Activated CD4-positive, alpha-beta T cell treated with anti-CD3 and anti-CD28 coated beads, Interleukin-2, amount 10 ng/mL, durations not matched to agents 24 days and 14 days (primary cell): ENCODE results near the gene PLA2G4D. TPM values are rescaled to one million over a fixed set of nuclear protein-coding genes. Genes with fewer than 3 reads are reported as not detected.

Source experiments
- DNase-seq: peaks from one replicate; pipeline ENCODE4 v3.0.0; 2022
- H3K27ac Mint-ChIP-seq: one replicate; pipeline ENCODE4 v1.8.0; 2022; ENCODE audit warnings: mild to moderate bottlenecking, mixed read lengths
- H3K27me3 Mint-ChIP-seq: one replicate; pipeline ENCODE4 v1.8.0; 2022; ENCODE audit warnings: mixed read lengths
- H3K36me3 Mint-ChIP-seq: one replicate; pipeline ENCODE4 v1.8.0; 2022; ENCODE audit warnings: low read depth, mild to moderate bottlenecking, mixed read lengths
- H3K4me1 Mint-ChIP-seq: one replicate; pipeline ENCODE4 v1.8.0; 2021; ENCODE audit warnings: mixed read lengths
- H3K4me3 Mint-ChIP-seq: one replicate; pipeline ENCODE4 v1.8.0; 2022; ENCODE audit warnings: mild to moderate bottlenecking, moderate library complexity, mixed read lengths
- H3K9me3 Mint-ChIP-seq: one replicate; pipeline ENCODE4 v1.8.0; 2021; ENCODE audit warnings: mixed read lengths
- intact Hi-C: fragments of 100-400 bp; cut with micrococcal nuclease; formaldehyde crosslinking; loops from one replicate; pipeline ENCODE4 v1.15.1; 2023
- total RNA-seq: library from RNA; stranded (reverse); gene quantifications from 2 replicates; pipeline ENCODE4 v1.2.3, GENCODE V29; 2022

PLA2G4D gene
- total RNA-seq = not detected in 2 replicates

- intact Hi-C loops = no loop called here
- Mint-ChIP-seq H3K9me3 (no peaks in the 10 kb centered on the region), H3K4me1 (no peaks in the 10 kb centered on the region), H3K27me3 (peaks cover 10% of the 10 kb centered on the region), H3K27ac (no peak within 1 kb of the TSS), H3K36me3 (peaks cover 1% of the 10 kb centered on the region), H3K4me3 (no peak within 1 kb of the TSS)
- DNase-seq = no peak
Measured at GRCh38 chr15:42094512-42094963, at the start of gene PLA2G4D. Gene PLA2G4D, minus strand, starts transcription at chr15:42094562. Its CDS starts 103 bp downstream, at chr15:42094459.

- Mint-ChIP-seq H3K36me3 (no peaks in the 10 kb centered on the region), H3K4me3 (no peak overlapping the region), H3K27ac (no peak overlapping the region), H3K4me1 (no peaks in the 10 kb centered on the region), H3K27me3 (peaks cover 2% of the 10 kb centered on the region), H3K9me3 (no peaks in the 10 kb centered on the region)
- intact Hi-C loops = no loop called here
- DNase-seq = no peak
Measured at GRCh38 chr15:42143356-42143755, 49.0 kb upstream of the PLA2G4D start.

GRCh38 chr15:42141795-42142667 lies 47.7 kb upstream of the PLA2G4D start:
- DNase-seq = no peak
- intact Hi-C loops = no loop called here
- no peaks in the 10 kb centered on the region for H3K9me3 Mint-ChIP-seq
- H3K4me1 Mint-ChIP-seq = peaks cover 2% of the 10 kb centered on the region
- no peak overlapping the region for H3K4me3 Mint-ChIP-seq
- H3K27ac Mint-ChIP-seq = no peak overlapping the region
- H3K36me3 Mint-ChIP-seq = no peaks in the 10 kb centered on the region
- H3K27me3 Mint-ChIP-seq = peaks cover 2% of the 10 kb centered on the region

GRCh38 chr15:42141246-42141645 lies 46.9 kb upstream of the PLA2G4D start:
- DNase-seq = no peak
- peaks cover 2% of the 10 kb centered on the region for H3K27me3 Mint-ChIP-seq
- no peaks in the 10 kb centered on the region for H3K36me3 Mint-ChIP-seq
- H3K9me3 Mint-ChIP-seq = no peaks in the 10 kb centered on the region
- no peak overlapping the region for H3K27ac Mint-ChIP-seq
- H3K4me1 Mint-ChIP-seq = peaks cover 2% of the 10 kb centered on the region
- intact Hi-C loops = no loop called here
- no peak overlapping the region for H3K4me3 Mint-ChIP-seq

- Mint-ChIP-seq H3K36me3 (no peaks in the 10 kb centered on the region), H3K27ac (no peak overlapping the region), H3K27me3 (peaks cover 2% of the 10 kb centered on the region), H3K9me3 (no peaks in the 10 kb centered on the region), H3K4me1 (peaks cover 2% of the 10 kb centered on the region), H3K4me3 (no peak overlapping the region)
- intact Hi-C loops = no loop called here
- no peak for DNase-seq
Measured at GRCh38 chr15:42140383-42141070, 46.2 kb upstream of the PLA2G4D start.

GRCh38 chr15:42139596-42139995 lies 45.2 kb upstream of the PLA2G4D start:
- Mint-ChIP-seq H3K4me1 (peaks cover 2% of the 10 kb centered on the region), H3K36me3 (no peaks in the 10 kb centered on the region), H3K4me3 (no peak overlapping the region), H3K27me3 (no peaks in the 10 kb centered on the region), H3K27ac (no peak overlapping the region), H3K9me3 (no peaks in the 10 kb centered on the region)
- intact Hi-C loops = no loop called here
- DNase-seq = no peak

GRCh38 chr15:42138968-42139386 lies 44.6 kb upstream of the PLA2G4D start:
- intact Hi-C loops = no loop called here
- no peak overlapping the region for H3K4me3 Mint-ChIP-seq
- H3K27ac Mint-ChIP-seq = no peak overlapping the region
- H3K4me1 Mint-ChIP-seq = peaks cover 2% of the 10 kb centered on the region
- no peaks in the 10 kb centered on the region for H3K9me3 Mint-ChIP-seq
- DNase-seq = no peak
- H3K27me3 Mint-ChIP-seq = no peaks in the 10 kb centered on the region
- H3K36me3 Mint-ChIP-seq = no peaks in the 10 kb centered on the region

- intact Hi-C loops = no loop called here
- Mint-ChIP-seq H3K9me3 (no peaks in the 10 kb centered on the region), H3K4me1 (peaks cover 2% of the 10 kb centered on the region), H3K27ac (no peak overlapping the region), H3K4me3 (no peak overlapping the region), H3K36me3 (no peaks in the 10 kb centered on the region), H3K27me3 (no peaks in the 10 kb centered on the region)
- DNase-seq = no peak
Measured at GRCh38 chr15:42138411-42138810, 44.0 kb upstream of the PLA2G4D start.

GRCh38 chr15:42137461-42138261 lies 43.3 kb upstream of the PLA2G4D start:
- H3K36me3 Mint-ChIP-seq = no peaks in the 10 kb centered on the region
- no peaks in the 10 kb centered on the region for H3K9me3 Mint-ChIP-seq
- no peak overlapping the region for H3K27ac Mint-ChIP-seq
- H3K4me3 Mint-ChIP-seq = no peak overlapping the region
- intact Hi-C loops = loop anchor here (1.0 to 2.0 kb wide), 3 partner anchors 53 to 149 kb away; no protein-coding TSS in a partner anchor
- H3K27me3 Mint-ChIP-seq = peaks cover 2% of the 10 kb centered on the region
- peak; percentile 73 for DNase-seq
- peaks cover 2% of the 10 kb centered on the region for H3K4me1 Mint-ChIP-seq

GRCh38 chr15:42136513-42136912 lies 42.2 kb upstream of the PLA2G4D start:
- no peak for DNase-seq
- Mint-ChIP-seq H3K27ac (no peak overlapping the region), H3K9me3 (no peaks in the 10 kb centered on the region), H3K27me3 (peaks cover 3% of the 10 kb centered on the region), H3K4me1 (peaks cover 2% of the 10 kb centered on the region), H3K36me3 (no peaks in the 10 kb centered on the region), H3K4me3 (no peak overlapping the region)
- intact Hi-C loops = loop anchor here (2.0 kb wide), 2 partner anchors 70 to 148 kb away; no protein-coding TSS in a partner anchor

- intact Hi-C loops = no loop called here
- H3K27me3 Mint-ChIP-seq = peaks cover 7% of the 10 kb centered on the region
- peaks cover 2% of the 10 kb centered on the region for H3K4me1 Mint-ChIP-seq
- no peaks in the 10 kb centered on the region for H3K9me3 Mint-ChIP-seq
- no peak overlapping the region for H3K4me3 Mint-ChIP-seq
- H3K27ac Mint-ChIP-seq = no peak overlapping the region
- no peak for DNase-seq
- no peaks in the 10 kb centered on the region for H3K36me3 Mint-ChIP-seq
Measured at GRCh38 chr15:42135351-42135750, 41.0 kb upstream of the PLA2G4D start.

- Mint-ChIP-seq H3K27me3 (peaks cover 10% of the 10 kb centered on the region), H3K4me1 (peaks cover 2% of the 10 kb centered on the region), H3K36me3 (no peaks in the 10 kb centered on the region), H3K4me3 (no peak overlapping the region), H3K9me3 (no peaks in the 10 kb centered on the region), H3K27ac (no peak overlapping the region)
- intact Hi-C loops = no loop called here
- DNase-seq = no peak
Measured at GRCh38 chr15:42134617-42135245, 40.4 kb upstream of the PLA2G4D start.

GRCh38 chr15:42133886-42134502 lies 39.6 kb upstream of the PLA2G4D start:
- Mint-ChIP-seq H3K27ac (no peak overlapping the region), H3K36me3 (no peaks in the 10 kb centered on the region), H3K4me3 (no peak overlapping the region), H3K9me3 (no peaks in the 10 kb centered on the region), H3K4me1 (peaks cover 5% of the 10 kb centered on the region), H3K27me3 (peaks cover 16% of the 10 kb centered on the region)
- intact Hi-C loops = no loop called here
- peak; percentile 90 for DNase-seq
